DND-41 (cell line): ENCODE data around the gene RAB37.

ENCODE experiments used
- ATAC-seq: fragments of 200-7000 bp; cut with Tn5 transposase; 3 replicates; pipeline ENCODE4 v1.9.1; 2021; ENCODE audit warnings: low read depth; ENCODE audit not compliant: insufficient read depth
- DNase-seq: peaks from one replicate; pipeline ENCODE4 v3.0.0-alpha.2; 2020
- H2AFZ ChIP-seq: 2 replicates; pipeline ENCODE4 v1.6.0; 2012; ENCODE audit warnings: low read depth, low read length
- H3K27ac ChIP-seq: 2 replicates; pipeline ENCODE4 v1.5.1; 2012; ENCODE audit warnings: low read length, inconsistent platforms
- H3K27me3 ChIP-seq: fragments of 200-600 bp; sonication (generic); 2 replicates; pipeline ENCODE4 v1.6.0; 2012; ENCODE audit warnings: low read length, mild to moderate bottlenecking, inconsistent platforms; ENCODE audit not compliant: insufficient read depth, poor library complexity
- H3K36me3 ChIP-seq: 2 replicates; pipeline ENCODE4 v1.5.1; 2012; ENCODE audit warnings: low read length, inconsistent platforms; ENCODE audit not compliant: insufficient read depth
- H3K4me1 ChIP-seq: 2 replicates; pipeline ENCODE4 v1.5.1; 2012; ENCODE audit warnings: mild to moderate bottlenecking, low read length; ENCODE audit not compliant: insufficient read depth
- H3K4me2 ChIP-seq: 2 replicates; pipeline ENCODE4 v1.6.0; 2012; ENCODE audit warnings: mild to moderate bottlenecking, moderate library complexity, low read length, inconsistent platforms; ENCODE audit not compliant: insufficient read depth
- H3K4me3 ChIP-seq, 2 experiments: fragments of 200-600 bp in 1 of 2; shearing (Covaris generic) in 1 of 2; 2 replicates each; pipeline ENCODE4 v1.5.1; 2012 to 2016; ENCODE audit warnings: inconsistent platforms in 2 of 2, low read length in 2 of 2, mild to moderate bottlenecking in 2 of 2, low read depth in 1 of 2, moderate library complexity in 1 of 2
- H3K79me2 ChIP-seq: 2 replicates; pipeline ENCODE4 v1.6.0; 2012; ENCODE audit warnings: low read length, inconsistent platforms; ENCODE audit not compliant: insufficient read depth
- H3K9ac ChIP-seq: 2 replicates; pipeline ENCODE4 v1.6.0; 2012; ENCODE audit warnings: low read depth, mild to moderate bottlenecking, inconsistent platforms, low read length, moderate library complexity
- H3K9me3 ChIP-seq: 2 replicates; pipeline ENCODE4 v1.5.1; 2012; ENCODE audit warnings: low read length, moderate library complexity, mild to moderate bottlenecking, inconsistent platforms; ENCODE audit not compliant: insufficient read depth, severe bottlenecking
- H4K20me1 ChIP-seq: 2 replicates; pipeline ENCODE4 v1.6.0; 2012; ENCODE audit warnings: low read length; ENCODE audit not compliant: insufficient read depth
- EZH2 ChIP-seq: IDR thresholded peaks from 3 replicates; pipeline ENCODE4 v1.6.1; 2012; ENCODE audit warnings: borderline replicate concordance, low read depth, mild to moderate bottlenecking, moderate library complexity, low read length, inconsistent platforms; ENCODE audit not compliant: severe bottlenecking
- TF ChIP-seq, protein P1 (sequence below): IDR thresholded peaks from 2 replicates; pipeline ENCODE4 v1.5.1; 2012; ENCODE audit warnings: borderline replicate concordance, low read length, moderate library complexity, mild to moderate bottlenecking; ENCODE audit not compliant: poor library complexity, severe bottlenecking; ENCODE audit errors: extremely low read depth

The RAB37 gene

GRCh38 chr17:74698069-74698468 lies 39.0 kb upstream of the RAB37 start:
- H3K79me2 ChIP-seq: no peaks in the 10 kb centered on the region
- H4K20me1 ChIP-seq: peaks cover 3% of the 10 kb centered on the region; the same call in 1 of the 2 replicates
- H3K36me3 ChIP-seq: no peaks in the 10 kb centered on the region
- no peak overlapping the region for H3K9ac ChIP-seq
- ATAC-seq: no peak
- H3K4me2 ChIP-seq: no peak overlapping the region
- no peak for DNase-seq
- H3K4me3 ChIP-seq: no peak overlapping the region
- H3K27ac ChIP-seq: no peak overlapping the region
- H3K27me3 ChIP-seq: peaks cover 5% of the 10 kb centered on the region
- no peaks in the 10 kb centered on the region for H3K4me1 ChIP-seq
- no peak for TF ChIP-seq EZH2
- TF ChIP-seq, protein P1, sequence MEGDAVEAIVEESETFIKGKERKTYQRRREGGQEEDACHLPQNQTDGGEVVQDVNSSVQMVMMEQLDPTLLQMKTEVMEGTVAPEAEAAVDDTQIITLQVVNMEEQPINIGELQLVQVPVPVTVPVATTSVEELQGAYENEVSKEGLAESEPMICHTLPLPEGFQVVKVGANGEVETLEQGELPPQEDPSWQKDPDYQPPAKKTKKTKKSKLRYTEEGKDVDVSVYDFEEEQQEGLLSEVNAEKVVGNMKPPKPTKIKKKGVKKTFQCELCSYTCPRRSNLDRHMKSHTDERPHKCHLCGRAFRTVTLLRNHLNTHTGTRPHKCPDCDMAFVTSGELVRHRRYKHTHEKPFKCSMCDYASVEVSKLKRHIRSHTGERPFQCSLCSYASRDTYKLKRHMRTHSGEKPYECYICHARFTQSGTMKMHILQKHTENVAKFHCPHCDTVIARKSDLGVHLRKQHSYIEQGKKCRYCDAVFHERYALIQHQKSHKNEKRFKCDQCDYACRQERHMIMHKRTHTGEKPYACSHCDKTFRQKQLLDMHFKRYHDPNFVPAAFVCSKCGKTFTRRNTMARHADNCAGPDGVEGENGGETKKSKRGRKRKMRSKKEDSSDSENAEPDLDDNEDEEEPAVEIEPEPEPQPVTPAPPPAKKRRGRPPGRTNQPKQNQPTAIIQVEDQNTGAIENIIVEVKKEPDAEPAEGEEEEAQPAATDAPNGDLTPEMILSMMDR: no peak
- H2AFZ ChIP-seq: no peak overlapping the region
- H3K9me3 ChIP-seq: no peaks in the 10 kb centered on the region

GRCh38 chr17:74699236-74699635 lies 37.8 kb upstream of the RAB37 start:
- Histone ChIP-seq H2AFZ (no peak overlapping the region), H3K27me3 (peaks cover 1% of the 10 kb centered on the region), H4K20me1 (peaks cover 3% of the 10 kb centered on the region; the same call in 1 of the 2 replicates), H3K79me2 (no peaks in the 10 kb centered on the region), H3K36me3 (no peaks in the 10 kb centered on the region), H3K27ac (no peak overlapping the region), H3K9ac (no peak overlapping the region), H3K9me3 (no peaks in the 10 kb centered on the region), H3K4me1 (no peaks in the 10 kb centered on the region), H3K4me3 (no peak overlapping the region), H3K4me2 (no peak overlapping the region)
- ATAC-seq (no peak), DNase-seq (no peak)
- TF ChIP-seq, protein P1: no peak
- no peak for TF ChIP-seq EZH2

DNA sequence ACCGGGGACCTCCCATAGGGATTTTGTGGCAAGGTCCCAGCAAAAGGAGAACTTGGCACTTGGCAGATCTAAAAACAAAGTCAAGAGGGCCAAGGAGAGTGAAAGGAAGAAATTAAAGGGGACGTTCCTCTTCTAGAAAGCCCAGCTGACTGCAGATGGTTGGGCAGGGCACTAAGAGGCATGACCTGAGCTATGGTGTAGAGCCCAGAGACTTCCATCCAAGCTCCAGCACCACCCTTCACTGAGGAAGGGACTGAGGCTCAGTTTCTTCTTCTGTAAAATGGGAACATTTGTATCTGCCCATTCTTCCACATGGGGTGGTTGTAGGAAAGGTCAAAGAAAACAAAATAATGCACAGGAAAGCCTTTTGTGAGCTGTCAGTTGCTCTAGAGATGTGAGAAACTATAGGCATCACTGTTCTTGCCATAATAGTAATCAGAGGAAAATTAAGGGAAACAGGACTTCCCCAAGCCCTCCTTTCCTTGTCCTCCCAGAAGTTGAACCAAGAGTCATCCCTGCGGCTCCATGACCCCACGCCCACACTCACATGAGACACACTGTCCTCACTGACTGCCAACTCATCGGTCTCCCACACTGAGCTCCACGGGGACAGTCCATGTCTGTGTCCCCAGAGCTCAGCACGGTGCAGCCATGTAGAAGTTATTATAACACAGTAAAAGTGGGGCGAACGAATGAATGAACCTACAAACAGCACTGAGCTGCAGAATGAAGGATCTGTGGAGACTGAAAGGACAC lies 34.8 kb upstream of the RAB37 start:
- Histone ChIP-seq H3K4me3 (no peak overlapping the region), H3K4me1 (no peaks in the 10 kb centered on the region), H3K9ac (no peak overlapping the region), H3K27ac (no peak overlapping the region), H3K27me3 (no peaks in the 10 kb centered on the region), H3K4me2 (no peak overlapping the region), H4K20me1 (0 out of 2 replicates have a peak, but pooled peaks cover 3% of the 10 kb centered on the region), H2AFZ (no peak overlapping the region), H3K9me3 (no peaks in the 10 kb centered on the region), H3K36me3 (no peaks in the 10 kb centered on the region), H3K79me2 (no peaks in the 10 kb centered on the region)
- TF ChIP-seq, protein P1: no peak
- TF ChIP-seq EZH2: no peak
- DNase-seq (no peak), ATAC-seq (no peak)
